Fibroblast of skin of left biceps (primary cell): ENCODE data around the gene AEBP1.
A peak's percentile ranks its signal among the peaks of the same experiment; 100 is the strongest.

ENCODE experiments used
- DNase-seq, 2 experiments: peaks; one replicate each; pipeline ENCODE4 v3.0.0-alpha.2; 2013; ENCODE audit warnings: low read depth in 2 of 2

Gene AEBP1

DNA sequence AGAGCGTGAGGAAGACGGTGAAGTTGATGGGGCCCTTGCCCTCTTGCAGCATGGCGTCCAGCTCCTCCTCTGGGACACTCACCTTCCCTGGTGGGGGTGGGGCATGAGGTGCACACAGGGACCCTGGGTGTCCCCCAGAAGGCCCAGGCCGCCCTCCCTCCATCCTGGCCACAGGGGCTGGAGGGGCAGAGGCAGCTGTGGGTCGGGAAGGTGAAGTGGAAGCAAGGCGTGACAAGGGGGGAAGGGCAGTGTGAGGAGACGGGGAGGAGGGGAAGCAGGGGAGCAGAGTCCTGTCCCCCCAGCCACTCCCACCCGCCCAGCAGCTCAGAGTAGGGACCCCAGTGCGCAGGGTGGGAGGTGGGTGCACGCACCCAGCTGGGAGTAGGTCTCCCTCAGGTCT lies 36.2 kb downstream of the AEBP1 start:
- no peak for DNase-seq

- DNase-seq = no peak
Observed at GRCh38 chr7:44141221-44141850, 37.2 kb downstream of the AEBP1 start, which contains the start of gene MYL7. MYL7 (minus strand) TSS chr7:44141332; CDS start chr7:44141305, 27 bp downstream.

DNA sequence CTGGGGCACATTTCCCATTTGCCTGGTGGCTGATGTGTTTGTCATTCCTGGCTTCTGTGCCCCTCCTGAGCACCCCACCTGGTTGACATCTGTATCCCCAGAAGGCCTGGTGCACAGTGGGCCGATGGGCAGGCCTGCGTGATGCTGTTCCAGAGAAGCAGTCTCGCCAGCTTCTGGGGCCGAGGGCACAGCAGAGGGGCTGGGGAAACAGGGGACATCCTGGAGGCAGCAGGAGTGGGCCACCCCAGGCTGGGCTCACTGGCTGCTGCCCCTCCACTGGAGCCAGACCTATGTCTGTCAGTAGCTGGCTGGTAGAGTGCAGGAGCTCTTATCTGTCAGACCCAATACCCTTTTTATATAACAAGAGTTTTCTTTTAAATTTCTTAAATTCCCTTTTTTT lies 37.9 kb downstream of the AEBP1 start:
- DNase-seq = no peak

DNA sequence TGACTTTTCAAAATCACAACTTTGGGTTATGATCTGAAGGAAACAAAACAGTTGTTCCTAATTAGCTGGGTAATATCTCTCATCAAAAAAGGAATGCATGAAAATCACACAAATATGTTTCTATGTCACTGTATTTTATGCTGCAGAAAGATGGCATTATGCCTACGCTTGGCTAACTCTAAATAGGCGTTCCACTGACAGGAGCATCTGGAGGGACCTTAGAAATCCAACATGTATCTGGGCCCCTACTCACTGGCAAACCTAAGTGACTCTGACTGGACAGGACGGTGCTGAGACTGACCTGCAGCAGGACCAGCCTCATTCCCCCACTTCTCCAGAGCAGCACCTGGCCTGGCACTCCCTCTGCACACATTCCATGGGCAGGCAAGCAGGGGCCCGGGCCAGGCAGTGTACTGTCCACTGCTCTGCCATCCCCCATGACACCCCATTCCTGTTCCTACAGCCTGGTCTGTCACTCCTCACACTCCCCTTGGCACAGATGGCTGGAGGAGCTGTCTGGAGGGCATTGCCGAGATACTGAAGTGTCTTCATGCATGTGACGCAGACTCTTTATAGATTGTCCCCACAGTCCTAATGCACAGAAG lies 39.6 kb downstream of the AEBP1 start:
- DNase-seq = no peak

- no peak for DNase-seq
Observed at GRCh38 chr7:44144426-44144967, 40.4 kb downstream of the AEBP1 start.

GRCh38 chr7:44144968-44145478 lies 40.9 kb downstream of the AEBP1 start:
- no peak for DNase-seq

DNA sequence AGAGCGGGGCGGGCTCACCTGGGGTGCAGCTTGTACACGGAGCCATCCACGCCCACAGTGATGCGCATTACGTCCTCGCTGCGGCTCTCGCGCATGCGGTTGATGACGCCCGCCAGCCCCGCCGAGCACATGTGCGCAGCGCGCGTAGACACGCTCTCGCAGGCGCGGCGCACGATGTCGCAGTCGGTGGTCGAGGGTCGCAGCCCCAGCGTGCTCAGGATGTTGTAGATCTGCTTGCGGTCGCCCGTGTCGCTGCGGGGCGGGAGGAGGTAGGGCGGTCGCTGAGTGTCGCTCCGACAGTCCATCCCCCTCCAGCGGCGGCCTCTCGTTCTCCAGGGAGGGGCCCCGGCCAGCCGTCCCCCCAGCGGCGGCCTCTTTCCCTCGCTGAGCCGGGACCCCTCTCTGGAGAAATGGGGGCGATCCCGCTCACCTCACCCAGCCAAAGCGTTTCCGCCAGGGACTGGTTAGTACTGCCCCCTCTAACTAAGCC lies 41.4 kb downstream of the AEBP1 start:
- DNase-seq = no peak

DNA sequence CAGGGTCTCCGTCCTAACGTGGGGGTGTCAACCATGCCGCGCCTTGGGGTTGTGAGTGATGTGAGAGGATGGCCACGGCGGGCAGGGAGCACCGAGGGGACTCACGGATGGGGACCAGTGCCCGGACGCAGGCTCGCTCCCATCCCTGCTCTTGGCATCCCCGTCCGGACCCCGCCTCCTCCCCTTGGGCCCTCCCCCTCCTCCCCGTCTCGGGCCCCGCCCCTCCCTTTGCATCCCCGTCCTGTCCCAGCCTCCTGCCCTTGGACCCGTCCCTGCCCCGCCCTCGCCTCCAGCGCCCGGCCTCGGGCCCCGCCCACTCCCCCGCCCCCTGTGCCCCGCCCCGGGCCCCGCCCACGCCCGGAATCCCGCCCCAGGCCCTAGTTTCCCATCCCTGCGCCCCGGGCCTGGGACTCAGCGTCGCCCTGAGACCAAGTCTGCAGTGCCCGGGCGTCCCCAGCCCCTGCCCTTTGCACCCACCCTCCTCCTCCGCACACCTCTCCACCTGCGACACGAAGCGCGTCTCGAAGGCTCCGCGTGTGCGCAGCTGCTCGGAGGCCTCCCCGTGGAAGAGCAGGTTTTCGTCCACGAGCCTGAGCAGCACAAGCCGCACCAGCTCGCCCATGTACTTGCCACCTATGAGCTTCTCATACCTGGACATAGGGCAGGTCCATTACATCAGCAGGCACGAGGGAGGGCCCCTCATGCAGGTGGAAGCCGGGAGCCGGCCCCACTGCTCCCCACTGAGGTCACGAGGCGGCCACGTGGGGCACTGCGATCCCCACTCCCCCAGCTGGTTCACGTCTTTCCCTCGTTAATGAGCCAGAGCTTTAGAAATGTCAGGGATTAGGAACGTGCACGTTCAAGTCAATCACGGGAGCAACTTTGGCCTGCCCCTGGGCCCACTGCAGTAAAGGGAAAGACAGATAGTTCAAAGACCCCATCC lies 42.1 kb downstream of the AEBP1 start:
- DNase-seq = peak in 1 of 2 experiments; percentile 21

GRCh38 chr7:44147026-44147991 lies 43.2 kb downstream of the AEBP1 start:
- no peak for DNase-seq

- DNase-seq = no peak
Observed at GRCh38 chr7:44148166-44148565, 44.0 kb downstream of the AEBP1 start.

- no peak for DNase-seq
Observed at GRCh38 chr7:44148961-44149536, 44.9 kb downstream of the AEBP1 start.

DNA sequence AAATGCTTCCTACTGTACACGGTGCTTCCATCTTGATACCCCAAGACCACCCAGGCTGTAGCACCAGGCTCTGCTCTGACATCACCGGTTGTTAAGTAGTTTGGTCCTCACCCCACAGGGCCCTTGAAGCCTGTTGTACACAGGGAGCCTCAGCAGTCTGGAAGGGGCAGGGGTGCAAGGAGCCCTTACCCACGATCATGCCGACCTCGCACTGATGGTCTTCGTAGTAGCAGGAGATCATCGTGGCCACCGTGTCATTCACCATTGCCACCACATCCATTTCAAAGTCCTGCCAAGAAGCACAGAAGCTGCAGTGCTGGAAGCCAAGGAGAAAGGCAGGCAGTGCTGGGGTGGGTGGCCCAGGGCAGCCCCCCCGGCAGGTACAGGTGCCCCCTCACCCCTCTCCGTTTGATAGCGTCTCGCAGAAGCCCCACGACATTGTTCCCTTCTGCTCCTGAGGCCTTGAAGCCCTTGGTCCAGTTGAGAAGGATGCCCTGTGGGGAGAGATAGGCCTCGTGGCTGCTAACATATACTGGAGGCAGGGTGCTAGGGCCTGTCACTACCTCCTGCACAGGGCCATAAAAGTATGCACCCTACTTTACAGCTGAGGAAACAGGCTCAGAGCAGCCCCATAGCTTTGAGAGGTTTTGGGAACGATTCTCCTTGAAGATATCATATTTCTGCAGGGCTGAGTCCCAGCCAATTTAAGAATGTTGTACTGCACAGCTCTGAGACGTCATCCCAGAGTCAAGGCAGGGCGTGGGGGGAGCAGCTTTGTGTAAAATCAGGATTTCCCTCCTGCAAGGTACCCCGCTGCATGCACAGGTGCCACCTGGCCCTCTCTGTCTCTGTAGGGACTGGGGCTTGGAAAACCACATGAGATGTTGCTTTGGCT lies 45.7 kb downstream of the AEBP1 start:
- no peak for DNase-seq

DNA sequence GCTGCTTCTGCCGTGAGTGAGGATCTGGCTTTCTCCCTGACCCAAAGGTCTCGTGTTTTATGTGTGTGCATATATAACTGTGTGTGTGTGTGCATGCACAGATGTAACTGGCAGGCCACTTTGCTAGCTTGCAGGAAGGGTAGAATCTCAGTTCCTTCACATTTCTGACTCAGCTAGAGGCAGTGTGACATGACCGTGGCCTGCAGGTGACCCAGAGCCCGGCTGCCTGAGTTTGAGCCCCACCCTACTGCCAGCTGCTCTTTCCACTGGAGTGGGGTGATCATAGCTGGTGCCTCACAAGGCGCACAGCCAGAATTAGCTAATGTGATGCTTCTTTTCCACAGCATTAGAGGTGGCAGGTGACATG lies 46.3 kb downstream of the AEBP1 start:
- no peak for DNase-seq

DNA sequence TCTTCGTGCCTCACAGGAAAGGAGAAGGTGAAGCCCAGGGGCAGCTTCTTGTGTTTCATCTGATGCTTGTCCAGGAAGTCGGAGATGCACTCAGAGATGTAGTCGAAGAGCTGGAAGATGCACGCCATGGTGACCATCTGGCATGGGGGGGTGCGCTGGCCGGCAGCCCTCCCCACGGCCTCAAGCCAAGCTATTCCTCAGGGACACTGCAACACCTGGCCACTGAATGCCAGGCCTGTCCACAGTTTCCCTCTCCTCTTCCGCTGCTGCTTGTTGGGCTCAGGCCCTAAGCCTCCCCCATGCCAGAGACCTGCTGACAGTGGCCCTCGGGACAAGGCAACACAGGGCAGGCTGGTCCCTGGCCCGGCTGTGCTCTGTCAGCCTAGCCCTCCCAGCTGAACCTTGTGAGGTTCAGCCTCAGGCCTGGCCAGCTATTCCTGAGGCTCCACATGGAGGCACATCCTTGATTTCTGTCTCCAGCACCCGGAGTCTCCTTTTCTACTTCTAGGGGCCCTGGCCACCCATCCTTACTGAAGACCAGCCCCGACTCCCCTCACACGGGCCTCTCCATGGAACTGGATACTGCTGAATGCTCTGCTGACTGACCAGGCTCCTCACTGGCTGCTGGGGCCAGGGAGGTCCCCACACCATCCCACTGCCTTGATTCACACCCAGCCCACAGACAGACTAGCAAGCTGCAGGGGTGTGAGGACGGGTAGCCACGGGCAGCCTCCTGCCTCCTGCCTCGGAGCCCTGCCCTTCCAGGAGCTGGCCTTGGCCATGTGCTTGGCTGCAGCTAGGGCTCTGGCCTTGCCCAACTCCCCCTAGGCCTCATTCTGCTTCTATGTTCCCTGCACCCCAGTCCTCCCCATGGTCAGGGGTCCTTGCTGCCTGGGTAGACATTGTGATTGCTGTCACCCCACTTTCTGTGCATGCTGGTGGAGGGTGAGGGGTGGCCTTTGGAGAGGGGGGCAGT lies 47.1 kb downstream of the AEBP1 start:
- DNase-seq = no peak

GRCh38 chr7:44151956-44152355 lies 47.8 kb downstream of the AEBP1 start:
- DNase-seq = no peak

- no peak for DNase-seq
Observed at GRCh38 chr7:44152971-44153947, 49.1 kb downstream of the AEBP1 start.

GRCh38 chr7:44153948-44154335 lies 49.8 kb downstream of the AEBP1 start:
- DNase-seq = no peak
